ENCODE results near the gene CHMP4B. TPM values are rescaled to one million over a fixed set of nuclear protein-coding genes. Genes with fewer than 3 reads are reported as not detected.

CHMP4B gene
- total RNA-seq, 1 experiment from 2014 or later = 87.5 TPM

GRCh38 chr20:33826270-33826897, 15.2 kb downstream of the CHMP4B start:
- ATAC-seq (no peak), DNase-seq (ENCODE audit: low read depth, low spot score) (no peak)
- Histone ChIP-seq H3K36me3 (ENCODE audit: control insufficient read depth, insufficient read depth, low read length) (no peaks in the 10 kb centered on the region), H3K27ac (ENCODE audit: low read length) (no peak overlapping the region), H3K27me3 (ENCODE audit: control insufficient read depth, insufficient read depth, low read length) (no peaks in the 10 kb centered on the region), H3K4me3 (ENCODE audit: low read depth in 2 of 2, low read length in 2 of 2) (no peak overlapping the region), H3K9me3 (ENCODE audit: control insufficient read depth, insufficient read depth, low read depth, low read length) (no peaks in the 10 kb centered on the region), H3K4me1 (ENCODE audit: control insufficient read depth, insufficient read depth, low read length) (0 out of 2 replicates have a peak, but pooled peaks cover 2% of the 10 kb centered on the region)
- POLR2A ChIA-PET = interaction anchor here (0.5 kb wide), 1 partner anchor 303 kb away, joined by 9 read pairs; no protein-coding TSS in a partner anchor
- TF ChIP-seq POLR2AphosphoS5 (IDR thresholded peaks at IDR 0.05; ENCODE audit: low read depth, low read length) = no peak
- TF ChIP-seq TCF7L2 (IDR thresholded peaks at IDR 0.05; ENCODE audit: low read depth, low read length) = no peak
- TF ChIP-seq, protein P1, sequence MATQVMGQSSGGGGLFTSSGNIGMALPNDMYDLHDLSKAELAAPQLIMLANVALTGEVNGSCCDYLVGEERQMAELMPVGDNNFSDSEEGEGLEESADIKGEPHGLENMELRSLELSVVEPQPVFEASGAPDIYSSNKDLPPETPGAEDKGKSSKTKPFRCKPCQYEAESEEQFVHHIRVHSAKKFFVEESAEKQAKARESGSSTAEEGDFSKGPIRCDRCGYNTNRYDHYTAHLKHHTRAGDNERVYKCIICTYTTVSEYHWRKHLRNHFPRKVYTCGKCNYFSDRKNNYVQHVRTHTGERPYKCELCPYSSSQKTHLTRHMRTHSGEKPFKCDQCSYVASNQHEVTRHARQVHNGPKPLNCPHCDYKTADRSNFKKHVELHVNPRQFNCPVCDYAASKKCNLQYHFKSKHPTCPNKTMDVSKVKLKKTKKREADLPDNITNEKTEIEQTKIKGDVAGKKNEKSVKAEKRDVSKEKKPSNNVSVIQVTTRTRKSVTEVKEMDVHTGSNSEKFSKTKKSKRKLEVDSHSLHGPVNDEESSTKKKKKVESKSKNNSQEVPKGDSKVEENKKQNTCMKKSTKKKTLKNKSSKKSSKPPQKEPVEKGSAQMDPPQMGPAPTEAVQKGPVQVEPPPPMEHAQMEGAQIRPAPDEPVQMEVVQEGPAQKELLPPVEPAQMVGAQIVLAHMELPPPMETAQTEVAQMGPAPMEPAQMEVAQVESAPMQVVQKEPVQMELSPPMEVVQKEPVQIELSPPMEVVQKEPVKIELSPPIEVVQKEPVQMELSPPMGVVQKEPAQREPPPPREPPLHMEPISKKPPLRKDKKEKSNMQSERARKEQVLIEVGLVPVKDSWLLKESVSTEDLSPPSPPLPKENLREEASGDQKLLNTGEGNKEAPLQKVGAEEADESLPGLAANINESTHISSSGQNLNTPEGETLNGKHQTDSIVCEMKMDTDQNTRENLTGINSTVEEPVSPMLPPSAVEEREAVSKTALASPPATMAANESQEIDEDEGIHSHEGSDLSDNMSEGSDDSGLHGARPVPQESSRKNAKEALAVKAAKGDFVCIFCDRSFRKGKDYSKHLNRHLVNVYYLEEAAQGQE (IDR thresholded peaks at IDR 0.05; ENCODE audit: insufficient read depth in 1 of 2, low read depth in 2 of 2, low read length in 1 of 2) = no peak
- no peak for TF ChIP-seq SIN3A (IDR thresholded peaks at IDR 0.05; ENCODE audit: borderline replicate concordance, insufficient read depth, low read depth, low read length)
- TF ChIP-seq, protein P2, sequence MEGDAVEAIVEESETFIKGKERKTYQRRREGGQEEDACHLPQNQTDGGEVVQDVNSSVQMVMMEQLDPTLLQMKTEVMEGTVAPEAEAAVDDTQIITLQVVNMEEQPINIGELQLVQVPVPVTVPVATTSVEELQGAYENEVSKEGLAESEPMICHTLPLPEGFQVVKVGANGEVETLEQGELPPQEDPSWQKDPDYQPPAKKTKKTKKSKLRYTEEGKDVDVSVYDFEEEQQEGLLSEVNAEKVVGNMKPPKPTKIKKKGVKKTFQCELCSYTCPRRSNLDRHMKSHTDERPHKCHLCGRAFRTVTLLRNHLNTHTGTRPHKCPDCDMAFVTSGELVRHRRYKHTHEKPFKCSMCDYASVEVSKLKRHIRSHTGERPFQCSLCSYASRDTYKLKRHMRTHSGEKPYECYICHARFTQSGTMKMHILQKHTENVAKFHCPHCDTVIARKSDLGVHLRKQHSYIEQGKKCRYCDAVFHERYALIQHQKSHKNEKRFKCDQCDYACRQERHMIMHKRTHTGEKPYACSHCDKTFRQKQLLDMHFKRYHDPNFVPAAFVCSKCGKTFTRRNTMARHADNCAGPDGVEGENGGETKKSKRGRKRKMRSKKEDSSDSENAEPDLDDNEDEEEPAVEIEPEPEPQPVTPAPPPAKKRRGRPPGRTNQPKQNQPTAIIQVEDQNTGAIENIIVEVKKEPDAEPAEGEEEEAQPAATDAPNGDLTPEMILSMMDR (IDR thresholded peaks at IDR 0.05) = no peak
- no TSS peak for BruUV-seq (replicated peaks)
- in situ Hi-C loops (cut with HindIII; ENCODE audit: low pct_unique_long_range_greater_than_20kb, low sequenced_read_pairs) (no loop called here), intact Hi-C loops (cut with micrococcal nuclease; ENCODE audit: unreplicated experiment) (no loop called here)
- CTCF ChIA-PET = no interaction called here

DNA sequence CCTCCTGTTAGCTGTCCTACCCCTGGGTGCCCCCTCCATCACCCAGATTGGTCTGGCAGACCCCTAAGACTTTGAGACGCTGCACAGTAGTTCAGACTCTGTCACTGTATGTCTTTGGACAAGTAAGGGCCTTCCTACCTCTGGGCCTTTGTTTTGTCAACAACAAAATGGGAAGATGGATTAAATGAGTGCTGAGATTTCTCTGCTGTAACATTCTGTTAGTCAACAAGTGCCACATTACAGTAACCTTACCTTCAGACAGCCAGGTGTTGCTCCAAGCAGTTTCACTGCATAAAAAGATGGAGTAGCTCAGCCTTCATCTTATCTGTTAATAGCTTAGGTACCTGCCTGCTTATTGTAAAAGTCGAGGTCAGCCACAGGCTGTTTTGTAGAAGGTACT, 16.0 kb downstream of the CHMP4B start:
- Histone ChIP-seq H3K4me3 (ENCODE audit: low read depth in 2 of 2, low read length in 2 of 2) (no peak overlapping the region), H3K9me3 (ENCODE audit: control insufficient read depth, insufficient read depth, low read depth, low read length) (no peaks in the 10 kb centered on the region), H3K27ac (ENCODE audit: low read length) (no peak overlapping the region), H3K27me3 (ENCODE audit: control insufficient read depth, insufficient read depth, low read length) (no peaks in the 10 kb centered on the region), H3K4me1 (ENCODE audit: control insufficient read depth, insufficient read depth, low read length) (peaks cover 7% of the 10 kb centered on the region; the same call in 1 of the 2 replicates), H3K36me3 (ENCODE audit: control insufficient read depth, insufficient read depth, low read length) (no peaks in the 10 kb centered on the region)
- ATAC-seq (no peak), DNase-seq (ENCODE audit: low read depth, low spot score) (no peak)
- BruUV-seq (replicated peaks) = no TSS peak
- POLR2A ChIA-PET = no interaction called here
- in situ Hi-C loops (cut with HindIII; ENCODE audit: low pct_unique_long_range_greater_than_20kb, low sequenced_read_pairs) = no loop called here
- CTCF ChIA-PET = no interaction called here
- TF ChIP-seq SIN3A (IDR thresholded peaks at IDR 0.05; ENCODE audit: borderline replicate concordance, insufficient read depth, low read depth, low read length) = no peak
- TF ChIP-seq, protein P1 (IDR thresholded peaks at IDR 0.05; ENCODE audit: insufficient read depth in 1 of 2, low read depth in 2 of 2, low read length in 1 of 2) = no peak
- no peak for TF ChIP-seq TCF7L2 (IDR thresholded peaks at IDR 0.05; ENCODE audit: low read depth, low read length)
- TF ChIP-seq POLR2AphosphoS5 (IDR thresholded peaks at IDR 0.05; ENCODE audit: low read depth, low read length) = no peak
- TF ChIP-seq, protein P2 (IDR thresholded peaks at IDR 0.05) = no peak
- intact Hi-C loops (cut with micrococcal nuclease; ENCODE audit: unreplicated experiment) = no loop called here
